Measurements from ENCODE around the gene PPP1R16B.

PPP1R16B gene

GRCh38 chr20:38799203-38799602 lies 6.3 kb upstream of the PPP1R16B start:
- DNase-seq = no peak
- TF ChIP-seq, protein P1, sequence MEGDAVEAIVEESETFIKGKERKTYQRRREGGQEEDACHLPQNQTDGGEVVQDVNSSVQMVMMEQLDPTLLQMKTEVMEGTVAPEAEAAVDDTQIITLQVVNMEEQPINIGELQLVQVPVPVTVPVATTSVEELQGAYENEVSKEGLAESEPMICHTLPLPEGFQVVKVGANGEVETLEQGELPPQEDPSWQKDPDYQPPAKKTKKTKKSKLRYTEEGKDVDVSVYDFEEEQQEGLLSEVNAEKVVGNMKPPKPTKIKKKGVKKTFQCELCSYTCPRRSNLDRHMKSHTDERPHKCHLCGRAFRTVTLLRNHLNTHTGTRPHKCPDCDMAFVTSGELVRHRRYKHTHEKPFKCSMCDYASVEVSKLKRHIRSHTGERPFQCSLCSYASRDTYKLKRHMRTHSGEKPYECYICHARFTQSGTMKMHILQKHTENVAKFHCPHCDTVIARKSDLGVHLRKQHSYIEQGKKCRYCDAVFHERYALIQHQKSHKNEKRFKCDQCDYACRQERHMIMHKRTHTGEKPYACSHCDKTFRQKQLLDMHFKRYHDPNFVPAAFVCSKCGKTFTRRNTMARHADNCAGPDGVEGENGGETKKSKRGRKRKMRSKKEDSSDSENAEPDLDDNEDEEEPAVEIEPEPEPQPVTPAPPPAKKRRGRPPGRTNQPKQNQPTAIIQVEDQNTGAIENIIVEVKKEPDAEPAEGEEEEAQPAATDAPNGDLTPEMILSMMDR (IDR thresholded peaks at IDR 0.05; ENCODE audit: low read depth, low read length, missing control alignments) = no peak
- Histone ChIP-seq H3K36me3 (replicated peaks) (no peaks in the 10 kb centered on the region), H3K4me3 (ENCODE audit: low read depth, low read length) (no peak overlapping the region), H3K27me3 (replicated peaks) (no peaks in the 10 kb centered on the region), H3K27ac (no peak overlapping the region)
- in situ Hi-C loops (cut with HindIII; ENCODE audit: low pct_ligation_motif_present, low sequenced_read_pairs) = no loop called here

- H3K27ac ChIP-seq = no peak overlapping the region
- H3K27me3 ChIP-seq (replicated peaks) = peaks cover under 1% of the 10 kb centered on the region
- in situ Hi-C loops (cut with HindIII; ENCODE audit: low pct_ligation_motif_present, low sequenced_read_pairs) = no loop called here
- no peaks in the 10 kb centered on the region for H3K36me3 ChIP-seq (replicated peaks)
- no peak overlapping the region for H3K4me3 ChIP-seq (ENCODE audit: low read depth, low read length)
- TF ChIP-seq, protein P1 (IDR thresholded peaks at IDR 0.05; ENCODE audit: low read depth, low read length, missing control alignments) = no peak
- DNase-seq = no peak
These were observed 4.6 kb upstream of the PPP1R16B start for GRCh38 chr20:38800882-38801281.

DNA sequence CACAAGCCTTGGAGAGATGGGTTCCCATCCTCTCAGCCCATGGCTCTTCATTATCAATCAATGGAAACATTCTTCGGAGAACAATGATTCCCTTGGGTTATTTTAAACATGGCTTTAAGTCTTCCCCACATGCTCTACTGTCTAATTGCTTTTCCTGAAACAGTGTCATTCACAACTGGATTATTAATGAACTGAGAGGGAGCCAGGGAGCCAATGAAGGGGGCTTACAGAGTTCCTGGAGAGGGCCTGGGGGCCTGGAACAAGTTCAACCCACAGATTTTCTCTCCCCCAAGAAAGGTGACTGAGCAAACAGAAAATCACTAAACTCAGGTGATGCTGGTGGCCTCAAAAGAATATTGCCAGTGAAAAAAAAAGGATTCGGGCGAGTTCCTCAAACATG lies 1.3 kb upstream of the PPP1R16B start:
- H3K4me3 ChIP-seq (ENCODE audit: low read depth, low read length) = no peak overlapping the region
- H3K27ac ChIP-seq = no peak overlapping the region
- in situ Hi-C loops (cut with HindIII; ENCODE audit: low pct_ligation_motif_present, low sequenced_read_pairs) = no loop called here
- TF ChIP-seq, protein P1 (IDR thresholded peaks at IDR 0.05; ENCODE audit: low read depth, low read length, missing control alignments) = no peak
- H3K36me3 ChIP-seq (replicated peaks) = no peaks in the 10 kb centered on the region
- peaks cover 28% of the 10 kb centered on the region for H3K27me3 ChIP-seq (replicated peaks)
- no peak for DNase-seq

GRCh38 chr20:38804682-38805501 lies 605 bp upstream of the PPP1R16B start:
- no peak for DNase-seq
- Histone ChIP-seq H3K27me3 (replicated peaks) (peaks cover 29% of the 10 kb centered on the region), H3K4me3 (ENCODE audit: low read depth, low read length) (peak overlapping the region; percentile 45), H3K27ac (no peak overlapping the region), H3K36me3 (replicated peaks) (no peaks in the 10 kb centered on the region)
- in situ Hi-C loops (cut with HindIII; ENCODE audit: low pct_ligation_motif_present, low sequenced_read_pairs) = no loop called here
- TF ChIP-seq, protein P1 (IDR thresholded peaks at IDR 0.05; ENCODE audit: low read depth, low read length, missing control alignments) = no peak

GRCh38 chr20:38805958-38806854 lies 709 bp downstream of the PPP1R16B start:
- DNase-seq = no peak
- H3K27ac ChIP-seq = no peak overlapping the region
- H3K4me3 ChIP-seq (ENCODE audit: low read depth, low read length) = peak overlapping the region; percentile 45
- no peaks in the 10 kb centered on the region for H3K36me3 ChIP-seq (replicated peaks)
- TF ChIP-seq, protein P1 (IDR thresholded peaks at IDR 0.05; ENCODE audit: low read depth, low read length, missing control alignments) = no peak
- in situ Hi-C loops (cut with HindIII; ENCODE audit: low pct_ligation_motif_present, low sequenced_read_pairs) = no loop called here
- peaks cover 32% of the 10 kb centered on the region for H3K27me3 ChIP-seq (replicated peaks)

Data from brain microvascular endothelial cell (primary cell).